H9 (cell line): ENCODE data around the gene GATA6. TPM values are rescaled to one million over a fixed set of nuclear protein-coding genes. Genes with fewer than 3 reads are reported as not detected.

Source experiments
- DNase-seq: peaks from one replicate; pipeline ENCODE4 v3.0.0-alpha.2; 2017
- H2AFZ ChIP-seq: one replicate; pipeline ENCODE4 v1.6.1; 2013; ENCODE audit warnings: mild to moderate bottlenecking, low read length, control low read depth, moderate library complexity
- H2AK5ac ChIP-seq: 2 replicates; pipeline ENCODE4 v1.6.1; 2013; ENCODE audit warnings: low read length, control low read depth, mixed read lengths; ENCODE audit not compliant: insufficient read length
- H2BK120ac ChIP-seq: one replicate; pipeline ENCODE4 v1.6.1; 2013; ENCODE audit warnings: low read depth, mild to moderate bottlenecking, low read length, control low read depth, inconsistent platforms; ENCODE audit not compliant: poor library complexity, severe bottlenecking
- H2BK12ac ChIP-seq: 2 replicates; pipeline ENCODE4 v1.6.1; 2013; ENCODE audit warnings: low read length, control low read depth, mixed read lengths, low read depth; ENCODE audit not compliant: insufficient read length
- H2BK15ac ChIP-seq: 2 replicates; pipeline ENCODE4 v1.6.1; 2013; ENCODE audit warnings: low read depth, low read length, control low read depth
- H2BK20ac ChIP-seq: one replicate; pipeline ENCODE4 v1.6.1; 2013; ENCODE audit warnings: low read depth, mild to moderate bottlenecking, low read length, control low read depth, inconsistent platforms; ENCODE audit not compliant: poor library complexity, severe bottlenecking
- H2BK5ac ChIP-seq: 2 replicates; pipeline ENCODE4 v1.6.1; 2013; ENCODE audit warnings: low read length, control low read depth, mixed read lengths; ENCODE audit not compliant: insufficient read length
- H3K14ac ChIP-seq: 2 replicates; pipeline ENCODE4 v1.6.1; 2013; ENCODE audit warnings: low read length, control low read depth; ENCODE audit not compliant: insufficient read depth
- H3K18ac ChIP-seq: 2 replicates; pipeline ENCODE4 v1.6.1; 2013; ENCODE audit warnings: low read depth, mild to moderate bottlenecking, mixed read lengths, low read length, control low read depth; ENCODE audit not compliant: insufficient read length
- H3K23ac ChIP-seq: 2 replicates; pipeline ENCODE4 v1.6.1; 2013; ENCODE audit warnings: low read length, control low read depth, mixed read lengths, low read depth; ENCODE audit not compliant: insufficient read length
- H3K23me2 ChIP-seq: 2 replicates; pipeline ENCODE4 v1.6.1; 2013; ENCODE audit warnings: low read depth, mild to moderate bottlenecking, mixed read lengths, low read length, control low read depth; ENCODE audit not compliant: insufficient read length, poor library complexity, severe bottlenecking
- H3K27ac ChIP-seq: 2 replicates; pipeline ENCODE4 v1.5.1; 2013; ENCODE audit warnings: low read length, control low read depth, mixed read lengths, low read depth; ENCODE audit not compliant: insufficient read length
- H3K27me3 ChIP-seq: 2 replicates; pipeline ENCODE4 v1.6.1; 2013; ENCODE audit warnings: low read length, control low read depth, inconsistent platforms; ENCODE audit not compliant: insufficient read depth
- H3K4ac ChIP-seq: 2 replicates; pipeline ENCODE4 v1.6.1; 2013; ENCODE audit warnings: low read depth, mild to moderate bottlenecking, control low read depth, inconsistent platforms, low read length, moderate library complexity
- H3K4me1 ChIP-seq: 2 replicates; pipeline ENCODE4 v1.6.1; 2013; ENCODE audit warnings: low read length, control low read depth, inconsistent platforms; ENCODE audit not compliant: insufficient read depth
- H3K4me2 ChIP-seq: 2 replicates; pipeline ENCODE4 v1.6.1; 2013; ENCODE audit warnings: low read length, control low read depth, mixed read lengths; ENCODE audit not compliant: insufficient read length, insufficient read depth
- H3K56ac ChIP-seq: 2 replicates; pipeline ENCODE4 v1.6.1; 2013; ENCODE audit warnings: low read depth, mild to moderate bottlenecking, mixed read lengths, low read length, control low read depth; ENCODE audit not compliant: insufficient read length
- H3K79me1 ChIP-seq: 2 replicates; pipeline ENCODE4 v1.6.1; 2013; ENCODE audit warnings: low read depth, mild to moderate bottlenecking, moderate library complexity, low read length, control low read depth, inconsistent platforms; ENCODE audit not compliant: insufficient read depth, poor library complexity, severe bottlenecking
- H3K79me2 ChIP-seq: 2 replicates; pipeline ENCODE4 v1.6.1; 2013; ENCODE audit warnings: low read length, control low read depth, inconsistent platforms; ENCODE audit not compliant: insufficient read depth
- H3K9ac ChIP-seq: 2 replicates; pipeline ENCODE4 v1.6.1; 2013; ENCODE audit warnings: low read length, control low read depth, mixed read lengths; ENCODE audit not compliant: insufficient read length; ENCODE audit errors: extremely low read depth
- H3K9me3 ChIP-seq: one replicate; pipeline ENCODE4 v1.6.1; 2013; ENCODE audit warnings: low read depth, low read length, inconsistent platforms; ENCODE audit not compliant: control insufficient read depth
- H3T11ph ChIP-seq: one replicate; pipeline ENCODE4 v1.6.1; 2013; ENCODE audit warnings: mild to moderate bottlenecking, low read length, control low read depth, inconsistent platforms
- H4K20me1 ChIP-seq: one replicate; pipeline ENCODE4 v1.6.1; 2013; ENCODE audit not compliant: control insufficient read depth, insufficient read length, insufficient read depth
- H4K5ac ChIP-seq: 2 replicates; pipeline ENCODE4 v1.6.1; 2013; ENCODE audit warnings: low read depth, mild to moderate bottlenecking, mixed read lengths, low read length, control low read depth; ENCODE audit not compliant: insufficient read length
- H4K8ac ChIP-seq: replicated peaks from 2 replicates; pipeline ENCODE4 v1.6.1; 2013; ENCODE audit warnings: low read length, control low read depth, mixed read lengths, low read depth; ENCODE audit not compliant: insufficient read length
- H4K91ac ChIP-seq: 2 replicates; pipeline ENCODE4 v1.6.1; 2013; ENCODE audit warnings: low read depth, mild to moderate bottlenecking, moderate library complexity, mixed read lengths, low read length, control low read depth; ENCODE audit not compliant: insufficient read length
- H3K27ac Mint-ChIP-seq, 3 experiments: 2 replicates in 2 of 3; 3 replicates in 1 of 3; pipeline ENCODE4 v1.8.0; 2020 to 2021; ENCODE audit warnings: mixed read lengths in 3 of 3, mild to moderate bottlenecking in 1 of 3, moderate library complexity in 1 of 3
- H3K27me3 Mint-ChIP-seq: 2 replicates; pipeline ENCODE4 v1.8.0; 2021; ENCODE audit warnings: low read depth, mild to moderate bottlenecking, moderate library complexity, mixed read lengths
- H3K36me3 Mint-ChIP-seq, 3 experiments: 2 replicates in 2 of 3; 3 replicates in 1 of 3; pipeline ENCODE4 v1.8.0; 2020 to 2021; ENCODE audit warnings: low read depth in 3 of 3, mixed read lengths in 3 of 3; ENCODE audit not compliant: insufficient read depth in 1 of 3
- H3K4me1 Mint-ChIP-seq, 2 experiments: 2 replicates each; pipeline ENCODE4 v1.8.0; 2020; ENCODE audit warnings: mixed read lengths in 2 of 2
- H3K4me3 Mint-ChIP-seq, 2 experiments: 2 replicates in 1 of 2; 3 replicates in 1 of 2; pipeline ENCODE4 v1.8.0; 2020 to 2021; ENCODE audit warnings: mild to moderate bottlenecking in 2 of 2, mixed read lengths in 2 of 2, moderate library complexity in 1 of 2
- H3K9me3 Mint-ChIP-seq, 2 experiments: 2 replicates in 1 of 2; 3 replicates in 1 of 2; pipeline ENCODE4 v1.8.0; 2020; ENCODE audit warnings: mild to moderate bottlenecking in 2 of 2, mixed read lengths in 2 of 2, moderate library complexity in 1 of 2
- CTCF ChIP-seq: fragments of 200-600 bp; sonication (generic); conservative IDR thresholded peaks from 3 replicates; pipeline ENCODE4 v1.8.0; 2021; ENCODE audit warnings: antibody characterized with exemption, mild to moderate bottlenecking
- WGBS: extraction: QIAGEN DNeasy Blood & Tissue Kit; methylation state at CpG from one replicate; pipeline ENCODE4 v1.1.7; 2013; ENCODE audit warnings: missing lambda C conversion rate, low lambda C conversion rate, mixed read lengths; ENCODE audit not compliant: insufficient read length; ENCODE audit errors: extremely low coverage; 5-methylcytosine and 5-hydroxymethylcytosine counted together
- total RNA-seq: library from RNA; stranded (reverse); gene quantifications from 2 replicates; pipeline ENCODE4 v1.2.1, GENCODE V29; 2021

The GATA6 gene
- total RNA-seq, 1 experiment from 2014 or later, result not detected

- Histone ChIP-seq H3K79me2 (no peaks in the 10 kb centered on the region), H3K27ac (no peak overlapping the region), H3K4me1 (no peaks in the 10 kb centered on the region), H4K91ac (no peak overlapping the region), H2BK120ac (no peak overlapping the region), H2BK12ac (no peak overlapping the region), H3K18ac (no peak overlapping the region), H3K4ac (no peak overlapping the region), H3K9me3 (no peaks in the 10 kb centered on the region), H3K79me1 (no peaks in the 10 kb centered on the region), H3K23me2 (no peaks in the 10 kb centered on the region), H3K14ac (no peak overlapping the region), H2AFZ (no peak overlapping the region), H3K23ac (no peak overlapping the region), H2BK15ac (no peak overlapping the region), H3K27me3 (no peaks in the 10 kb centered on the region), H3K9ac (no peak overlapping the region), H2BK5ac (no peak overlapping the region), H4K5ac (no peak overlapping the region), H2BK20ac (no peak overlapping the region), H4K8ac (no peak overlapping the region), H3T11ph (no peak overlapping the region), H3K4me2 (no peak overlapping the region), H3K56ac (no peak overlapping the region), H4K20me1 (no peaks in the 10 kb centered on the region), H2AK5ac (no peak overlapping the region)
- Mint-ChIP-seq H3K27me3 (peaks cover 22% of the 10 kb centered on the region), H3K36me3 (no peaks in the 10 kb centered on the region), H3K27ac (no peak overlapping the region), H3K9me3 (no peaks in the 10 kb centered on the region), H3K4me1 (peaks cover 5 to 19% of the 10 kb centered on the region in 2 experiments), H3K4me3 (no peak overlapping the region)
- no peak for TF ChIP-seq CTCF
- DNase-seq, result no peak
- no CpG with 5 or more reads among the region's 5 CpGs for WGBS
Measured at GRCh38 chr18:22191346-22191695, 21.9 kb downstream of the GATA6 start.
